Measurements from ENCODE around the gene BTD.

The BTD gene, protein sequence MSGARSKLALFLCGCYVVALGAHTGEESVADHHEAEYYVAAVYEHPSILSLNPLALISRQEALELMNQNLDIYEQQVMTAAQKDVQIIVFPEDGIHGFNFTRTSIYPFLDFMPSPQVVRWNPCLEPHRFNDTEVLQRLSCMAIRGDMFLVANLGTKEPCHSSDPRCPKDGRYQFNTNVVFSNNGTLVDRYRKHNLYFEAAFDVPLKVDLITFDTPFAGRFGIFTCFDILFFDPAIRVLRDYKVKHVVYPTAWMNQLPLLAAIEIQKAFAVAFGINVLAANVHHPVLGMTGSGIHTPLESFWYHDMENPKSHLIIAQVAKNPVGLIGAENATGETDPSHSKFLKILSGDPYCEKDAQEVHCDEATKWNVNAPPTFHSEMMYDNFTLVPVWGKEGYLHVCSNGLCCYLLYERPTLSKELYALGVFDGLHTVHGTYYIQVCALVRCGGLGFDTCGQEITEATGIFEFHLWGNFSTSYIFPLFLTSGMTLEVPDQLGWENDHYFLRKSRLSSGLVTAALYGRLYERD

DNA sequence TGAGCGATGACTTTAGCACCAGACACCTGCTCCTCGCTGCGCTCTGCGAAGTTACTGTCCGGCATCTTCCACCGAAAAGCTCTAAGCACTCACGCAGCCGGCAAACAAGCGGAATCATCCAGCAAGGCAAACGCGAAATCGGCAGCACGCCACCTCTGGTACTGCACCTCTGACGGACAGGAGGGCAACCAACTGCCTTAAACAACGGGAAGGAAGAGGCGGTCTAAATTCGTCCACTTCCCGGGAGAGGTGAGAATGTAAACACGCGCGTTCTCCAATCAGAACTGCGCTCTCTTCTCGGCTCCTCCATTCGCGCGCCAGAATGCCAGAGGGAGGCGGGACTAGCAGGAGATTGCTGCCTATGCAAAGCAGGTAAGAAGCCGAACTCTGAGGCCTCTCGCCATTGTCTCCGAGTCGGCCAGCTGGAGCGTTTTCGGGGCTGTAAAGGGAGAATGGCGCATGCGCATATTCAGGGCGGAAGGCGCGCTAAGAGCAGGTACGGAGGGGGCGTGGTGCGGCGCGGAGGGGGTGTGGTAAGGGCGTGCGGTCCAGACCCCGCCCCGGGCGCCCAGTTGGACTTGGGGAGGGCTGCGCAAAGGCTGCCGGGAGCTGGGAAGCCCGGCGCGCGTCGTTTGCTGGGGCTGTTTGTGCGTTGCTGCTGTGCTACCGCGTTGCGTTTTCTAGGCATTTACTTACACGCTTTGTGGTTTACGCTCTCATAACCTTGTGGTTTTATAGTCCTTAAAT is at the start of gene BTD, which contains the start of gene HACL1:
TSS of gene BTD (plus strand) at position 347 of the 747 bp plus-strand sequence. CDS start 33,695 bp downstream, outside the sequence.
TSS of gene HACL1 (minus strand) at position 171 of the 747 bp plus-strand sequence. CDS start at position 65, 106 bp downstream.
- in situ Hi-C loops (cut with HindIII; ENCODE audit: low sequenced_read_pairs), result no loop called here

DNA sequence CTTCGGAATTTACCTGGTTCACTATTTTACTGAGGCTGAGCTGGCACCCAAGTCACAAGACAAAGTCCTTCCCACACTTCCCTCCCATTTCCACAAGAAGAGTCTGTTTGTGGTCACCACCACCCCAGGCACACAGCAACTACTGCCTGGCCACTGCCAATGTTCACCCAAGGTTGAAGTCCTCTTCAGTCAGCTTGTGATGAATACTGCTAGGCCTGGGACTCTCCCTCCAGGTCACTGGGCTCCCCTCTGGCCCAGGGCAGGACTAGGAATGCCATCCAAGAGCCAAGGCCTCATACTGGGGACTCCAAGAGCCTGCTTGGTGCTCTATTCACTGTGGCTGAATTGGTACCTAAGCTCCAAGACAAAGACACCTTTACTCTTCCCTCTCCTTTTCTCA is 49.6 kb upstream of the BTD start:
- in situ Hi-C loops (cut with HindIII; ENCODE audit: low sequenced_read_pairs), result no loop called here

DNA sequence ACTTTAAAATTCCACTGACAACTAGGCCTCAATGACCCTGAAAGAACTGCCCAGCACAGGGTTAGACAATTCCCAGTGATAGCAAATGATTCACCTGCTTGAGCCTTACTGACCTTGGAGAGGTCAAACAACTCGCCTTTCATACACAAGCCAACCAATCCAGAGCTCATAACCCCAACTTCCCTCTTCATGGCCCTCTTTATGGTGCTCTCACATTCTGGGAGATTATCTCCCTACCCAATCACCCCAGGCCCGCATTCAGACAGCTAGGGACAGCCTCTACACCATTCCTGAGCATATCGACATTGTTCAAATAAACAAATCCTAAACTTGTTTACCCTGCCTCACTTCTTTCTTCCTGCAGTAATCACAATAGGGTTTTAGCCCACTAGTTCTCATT is 47.8 kb upstream of the BTD start:
- in situ Hi-C loops (cut with HindIII; ENCODE audit: low sequenced_read_pairs), result no loop called here

DNA sequence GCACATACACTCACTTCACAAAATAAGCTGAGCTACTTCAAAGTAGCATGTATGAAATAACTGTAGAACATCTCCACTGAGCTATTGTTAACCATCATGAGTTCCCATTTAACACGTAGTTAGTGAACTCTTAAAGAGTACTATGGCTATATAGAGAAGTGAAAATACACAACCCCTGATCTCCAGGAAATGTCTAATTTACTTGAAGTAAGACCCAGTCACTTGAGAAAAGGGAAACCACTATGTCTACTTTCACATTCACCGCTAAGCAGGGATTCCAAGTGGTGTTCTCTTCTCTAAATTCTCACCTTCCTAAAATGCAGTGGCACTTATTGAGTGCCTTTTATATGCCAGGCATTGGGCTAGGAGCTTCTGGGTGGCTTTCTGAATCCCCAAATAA is 45.0 kb upstream of the BTD start:
- in situ Hi-C loops (cut with HindIII; ENCODE audit: low sequenced_read_pairs), result no loop called here

DNA sequence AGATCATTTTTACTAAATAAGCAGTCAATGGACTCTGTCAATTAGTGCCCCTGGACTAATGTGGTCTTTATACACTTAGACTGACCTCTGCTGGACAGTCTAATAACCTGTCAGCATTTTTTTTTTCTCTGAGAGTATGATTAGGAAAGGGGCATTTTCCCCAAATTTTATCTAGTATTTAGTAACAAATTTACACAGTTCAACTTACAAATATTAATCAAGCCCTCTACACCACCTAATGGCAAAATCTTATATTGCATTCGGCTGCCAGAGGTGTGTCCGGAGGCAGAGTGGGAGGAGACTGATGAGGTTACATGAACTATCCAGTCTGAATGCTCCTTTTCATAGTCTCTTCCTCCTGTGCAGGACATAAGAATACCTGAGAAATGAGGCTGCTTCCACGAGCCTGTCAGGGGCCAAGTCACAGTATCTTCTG is 44.0 kb upstream of the BTD start:
- in situ Hi-C loops (cut with HindIII; ENCODE audit: low sequenced_read_pairs), result no loop called here

DNA sequence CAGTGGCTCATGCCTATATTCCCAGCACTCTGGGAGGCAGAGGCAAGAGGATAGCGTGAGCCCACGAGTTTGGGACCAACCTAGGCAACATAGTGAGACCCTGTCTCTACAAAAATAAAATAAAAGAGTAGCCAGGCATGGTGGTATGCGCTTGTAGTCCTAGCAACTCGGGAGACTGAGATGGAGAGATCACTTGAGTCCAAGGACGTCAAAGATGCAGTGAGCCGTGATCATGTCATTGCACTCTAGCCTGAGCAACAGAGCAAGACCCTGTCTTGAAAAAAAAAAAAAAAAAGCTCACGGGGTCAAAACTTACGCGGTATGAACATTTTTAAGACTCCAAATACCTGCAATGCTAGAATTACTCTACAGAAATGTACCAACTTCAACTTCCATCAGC is 43.0 kb upstream of the BTD start:
- in situ Hi-C loops (cut with HindIII; ENCODE audit: low sequenced_read_pairs), result no loop called here

DNA sequence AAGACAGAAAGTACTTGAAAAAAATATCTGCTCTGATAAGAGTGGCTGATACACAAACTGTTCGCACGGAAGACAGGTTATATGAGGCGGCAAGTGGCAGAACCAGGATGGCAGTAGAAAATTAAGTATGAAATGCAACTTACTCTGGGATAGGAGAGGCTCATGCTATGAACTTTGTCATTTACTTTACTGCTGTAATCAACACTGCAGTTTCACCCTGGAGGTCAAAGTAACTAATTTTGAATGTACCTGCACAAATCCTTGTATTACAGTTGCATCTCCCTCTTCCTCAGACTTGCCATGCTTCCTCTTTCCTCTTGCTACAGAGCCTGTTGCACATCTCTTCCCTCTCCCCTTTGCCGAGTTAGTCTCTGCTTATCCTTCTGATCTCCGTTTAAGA is 39.0 kb upstream of the BTD start:
- in situ Hi-C loops (cut with HindIII; ENCODE audit: low sequenced_read_pairs), result no loop called here

DNA sequence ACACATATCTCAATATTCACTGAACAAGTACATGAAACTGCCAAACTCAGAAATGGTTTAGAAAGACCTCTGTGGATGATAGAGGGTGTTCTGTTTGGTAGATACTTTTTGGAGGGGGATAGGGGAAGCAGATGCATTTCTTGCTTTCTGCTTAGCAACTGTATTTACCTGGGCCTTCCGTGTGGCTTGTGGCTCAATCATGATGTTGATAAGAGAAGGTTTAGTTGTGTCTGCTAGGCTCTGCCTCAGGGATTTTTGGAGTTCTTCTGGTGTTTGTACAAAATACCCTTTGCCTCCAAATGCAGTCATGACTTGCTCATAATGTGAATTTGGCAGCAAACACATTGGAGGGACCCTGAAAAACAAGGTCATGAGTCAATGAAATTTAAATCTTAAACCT is 38.4 kb upstream of the BTD start:
- in situ Hi-C loops (cut with HindIII; ENCODE audit: low sequenced_read_pairs), result no loop called here

DNA sequence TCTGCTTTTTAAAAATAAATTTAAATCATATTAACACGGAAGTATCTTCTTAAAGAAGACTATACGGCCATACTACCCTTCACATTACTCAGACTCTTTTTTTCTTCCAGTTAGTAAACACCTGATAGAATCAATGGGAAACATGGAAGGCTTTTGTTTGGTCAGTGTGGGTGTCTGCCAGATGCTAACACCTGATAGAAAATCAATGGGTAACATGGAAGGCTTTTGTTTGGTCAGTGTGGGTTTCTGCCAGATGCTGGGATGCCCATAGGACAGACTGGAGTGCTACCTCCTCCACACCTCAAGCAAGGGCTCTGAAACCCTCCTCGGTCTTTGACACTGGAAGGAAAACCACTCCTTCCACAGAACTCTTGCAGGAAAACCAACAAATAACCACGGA is 29.4 kb upstream of the BTD start:
- in situ Hi-C loops (cut with HindIII; ENCODE audit: low sequenced_read_pairs), result no loop called here

DNA sequence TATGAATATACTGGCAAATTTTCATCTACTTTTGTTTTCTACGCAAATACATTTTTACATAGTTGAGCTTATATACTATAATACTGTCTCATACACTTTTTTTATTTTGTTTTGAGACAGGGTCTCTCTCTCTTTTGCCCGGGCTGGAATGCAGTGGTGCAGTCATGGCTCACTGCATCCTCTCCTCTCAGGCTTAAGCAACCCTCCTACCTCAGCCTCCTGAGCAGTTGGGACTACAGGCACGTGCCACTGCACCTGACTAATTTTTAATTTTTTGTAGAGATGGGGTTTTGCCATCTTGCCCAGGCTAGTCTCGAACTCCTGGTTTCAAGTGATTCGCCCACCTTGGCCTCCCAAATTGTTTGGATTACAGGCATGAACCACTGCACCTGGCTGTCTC is 26.1 kb upstream of the BTD start:
- in situ Hi-C loops (cut with HindIII; ENCODE audit: low sequenced_read_pairs), result no loop called here

DNA sequence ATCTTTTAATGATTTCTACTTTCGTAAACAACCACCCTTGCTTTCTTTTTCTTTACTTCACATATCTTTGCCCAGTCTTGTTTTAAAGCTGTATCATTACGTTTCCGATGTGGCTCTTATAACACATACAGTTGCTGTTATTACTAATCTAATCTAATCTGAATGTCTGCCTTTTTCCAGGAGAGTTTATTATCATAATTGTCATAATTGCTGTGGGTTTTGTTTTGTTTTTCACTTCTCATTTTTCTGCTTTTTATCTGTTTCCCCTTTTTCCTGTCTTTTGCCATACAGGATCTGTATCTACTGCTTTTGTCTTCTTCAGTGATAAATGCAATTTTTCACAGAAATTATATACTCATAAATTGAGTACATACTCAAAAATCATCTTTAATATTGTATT is 25.1 kb upstream of the BTD start:
- in situ Hi-C loops (cut with HindIII; ENCODE audit: low sequenced_read_pairs), result no loop called here

DNA sequence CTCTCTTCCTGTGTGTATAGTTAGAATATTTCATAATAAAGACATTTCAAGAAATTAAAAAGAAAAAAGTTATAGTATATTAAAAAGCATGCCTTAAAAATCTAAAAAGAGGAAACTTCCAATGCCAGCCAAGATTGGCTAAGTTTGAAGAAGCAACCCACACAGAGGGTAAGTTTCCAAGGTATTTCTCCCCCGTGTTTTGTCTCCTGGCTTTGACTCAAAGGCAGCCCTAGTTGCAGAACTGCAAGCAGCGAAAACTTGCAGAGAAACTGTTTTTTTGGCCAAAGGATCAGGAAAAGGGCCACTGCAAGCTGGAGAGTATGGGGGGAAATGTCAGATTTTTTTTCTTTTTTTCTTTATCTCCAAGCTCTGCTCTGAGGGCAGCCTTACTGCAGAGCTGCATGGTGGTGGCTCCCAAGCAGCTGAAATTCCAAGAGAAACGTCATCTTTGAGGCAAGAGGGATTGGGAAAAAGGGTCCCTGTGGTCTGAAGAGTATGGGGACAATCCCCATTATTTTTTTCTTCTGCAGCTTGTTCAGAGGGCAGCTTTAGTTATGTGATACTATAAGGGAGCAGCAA is 23.2 kb upstream of the BTD start:
- in situ Hi-C loops (cut with HindIII; ENCODE audit: low sequenced_read_pairs), result no loop called here

DNA sequence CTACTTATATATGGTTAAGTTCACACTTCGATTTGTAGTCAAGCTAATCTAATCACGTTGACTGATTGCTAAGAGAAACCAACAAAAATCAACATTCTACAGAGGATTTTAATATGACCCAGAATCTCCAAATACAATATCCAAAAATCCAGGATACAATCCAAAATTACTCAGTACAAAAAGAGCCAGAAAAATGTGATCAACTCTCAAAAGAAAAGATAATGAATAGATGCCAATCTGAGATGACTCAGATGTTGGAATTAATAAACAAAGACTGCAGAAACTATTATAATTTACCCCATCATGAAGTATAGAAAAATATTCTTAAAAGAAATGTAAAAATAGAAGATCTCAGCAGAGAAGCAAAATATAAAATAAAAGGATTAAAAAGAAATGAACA is 22.5 kb upstream of the BTD start:
- in situ Hi-C loops (cut with HindIII; ENCODE audit: low sequenced_read_pairs), result no loop called here

DNA sequence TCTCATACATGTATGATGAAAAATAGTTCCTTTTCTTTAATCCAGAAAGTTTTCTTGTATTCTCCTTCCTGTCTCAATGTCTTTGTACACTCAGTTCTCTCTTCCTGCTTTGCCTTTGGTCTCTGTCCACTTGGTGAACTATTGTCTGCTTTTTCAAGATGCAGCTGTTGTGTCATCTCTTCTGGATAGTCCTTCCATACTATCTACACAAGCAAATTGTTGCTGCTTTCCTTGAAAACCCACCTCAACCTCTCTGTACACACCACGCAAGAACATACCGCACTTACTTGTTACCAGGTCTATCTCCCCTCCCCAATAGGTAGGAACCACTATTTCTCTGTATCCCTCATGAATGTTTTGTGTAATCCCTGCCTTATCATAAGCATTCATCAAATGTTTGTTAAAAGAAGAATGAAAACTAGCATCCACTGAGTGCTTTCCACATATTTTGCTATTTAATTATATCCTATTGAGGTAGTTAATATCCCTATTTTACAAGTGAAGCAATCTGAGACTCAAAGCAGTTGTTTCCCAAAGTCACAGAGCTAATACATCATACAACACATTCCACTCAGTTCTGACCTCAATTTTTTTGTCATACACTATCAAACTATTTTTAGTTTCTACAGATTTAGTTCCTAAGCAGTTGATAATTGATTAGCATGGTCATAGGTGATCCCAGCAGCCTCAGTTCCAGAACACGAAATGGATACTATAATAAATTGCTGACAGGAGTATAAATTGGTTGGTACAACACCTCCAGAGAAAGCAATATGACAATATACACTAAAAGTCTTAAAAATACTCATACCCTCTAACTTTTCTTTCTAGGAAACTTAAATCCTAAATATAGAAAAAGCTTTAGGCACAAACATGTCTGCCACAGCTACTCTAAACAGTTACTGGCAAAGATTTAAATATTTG is 19.8 kb upstream of the BTD start:
- in situ Hi-C loops (cut with HindIII; ENCODE audit: low sequenced_read_pairs), result no loop called here

DNA sequence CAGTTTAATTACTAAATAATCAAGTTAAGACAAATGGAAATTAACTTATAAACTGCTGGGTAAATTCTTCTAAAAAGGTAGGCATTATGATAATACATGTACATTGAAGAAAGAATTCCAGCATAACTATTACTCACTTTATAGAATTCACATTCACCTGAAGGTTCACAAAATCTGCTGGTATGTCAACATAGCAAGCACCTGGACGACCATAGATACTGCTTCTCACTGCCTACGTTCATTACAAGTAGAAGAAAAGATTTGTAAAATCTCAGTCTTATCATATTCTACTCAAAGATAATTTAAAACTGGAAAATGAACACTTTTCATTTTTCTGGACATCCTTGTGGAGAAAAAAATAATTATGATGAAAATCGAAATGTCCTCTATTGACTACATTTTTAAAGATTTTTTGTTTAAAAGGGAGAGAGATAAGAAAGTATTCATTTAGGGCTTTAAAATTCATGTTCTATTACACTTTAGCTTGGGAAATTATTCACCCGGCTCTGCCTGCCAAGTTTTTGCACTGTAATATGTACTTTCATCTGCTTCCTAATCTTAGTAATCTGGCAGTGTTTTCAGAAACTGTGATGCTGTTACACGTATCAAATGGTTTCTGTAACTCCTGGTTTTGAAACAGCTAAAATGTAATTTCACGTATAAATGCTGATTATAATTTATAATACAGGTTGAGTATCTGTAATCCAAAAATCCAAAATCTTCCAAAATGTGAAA is 16.3 kb upstream of the BTD start:
- in situ Hi-C loops (cut with HindIII; ENCODE audit: low sequenced_read_pairs), result no loop called here

DNA sequence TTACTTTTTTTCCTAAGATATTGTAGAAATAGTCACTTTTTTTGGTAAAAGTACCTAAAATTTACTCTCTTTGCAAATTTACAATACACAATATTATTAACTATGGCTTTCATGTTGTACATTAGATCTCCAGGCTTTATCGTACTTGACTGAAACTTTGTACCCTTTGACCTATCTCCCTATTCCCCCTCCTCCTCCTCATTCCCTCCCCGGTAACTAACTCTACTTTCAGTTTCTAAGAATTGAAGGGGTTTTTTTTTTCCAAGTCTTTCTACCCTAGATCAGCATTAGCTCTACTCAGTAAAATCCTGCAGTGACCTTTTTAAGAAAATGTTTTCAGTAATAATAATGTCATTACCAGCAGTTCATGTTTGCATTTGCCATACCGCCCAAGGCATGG is 10.3 kb upstream of the BTD start:
- in situ Hi-C loops (cut with HindIII; ENCODE audit: low sequenced_read_pairs), result no loop called here

DNA sequence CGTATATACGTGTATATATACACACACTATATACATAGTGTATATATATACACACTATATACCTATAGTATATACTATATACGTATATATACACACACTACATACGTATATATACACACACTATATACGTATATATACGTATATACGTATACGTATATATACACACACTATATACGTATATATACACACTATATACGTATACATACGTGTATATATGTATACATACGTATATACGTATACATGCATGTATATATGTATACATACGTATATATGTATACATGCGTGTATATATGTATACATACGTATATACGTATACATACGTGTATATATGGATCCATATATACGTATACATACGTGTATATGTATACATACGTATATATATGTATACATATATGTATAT is 9.6 kb upstream of the BTD start:
- in situ Hi-C loops (cut with HindIII; ENCODE audit: low sequenced_read_pairs), result no loop called here

DNA sequence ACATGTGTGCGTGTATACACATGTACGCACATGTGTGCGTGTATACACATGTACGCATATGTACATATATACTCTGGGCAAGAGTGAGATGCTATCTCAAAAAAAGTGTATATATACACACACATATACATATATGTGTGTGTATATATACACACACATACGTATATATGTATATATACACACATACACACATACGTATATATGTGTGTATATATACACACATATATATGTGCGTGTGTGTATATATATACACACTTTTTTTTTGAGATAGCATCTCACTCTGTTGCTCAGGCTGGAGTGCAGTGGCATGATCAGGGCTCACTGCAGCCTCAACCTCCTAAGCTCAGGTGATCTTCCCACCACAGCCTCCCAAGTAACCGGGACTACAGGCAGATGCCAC is 8.6 kb upstream of the BTD start:
- in situ Hi-C loops (cut with HindIII; ENCODE audit: low sequenced_read_pairs), result no loop called here

DNA sequence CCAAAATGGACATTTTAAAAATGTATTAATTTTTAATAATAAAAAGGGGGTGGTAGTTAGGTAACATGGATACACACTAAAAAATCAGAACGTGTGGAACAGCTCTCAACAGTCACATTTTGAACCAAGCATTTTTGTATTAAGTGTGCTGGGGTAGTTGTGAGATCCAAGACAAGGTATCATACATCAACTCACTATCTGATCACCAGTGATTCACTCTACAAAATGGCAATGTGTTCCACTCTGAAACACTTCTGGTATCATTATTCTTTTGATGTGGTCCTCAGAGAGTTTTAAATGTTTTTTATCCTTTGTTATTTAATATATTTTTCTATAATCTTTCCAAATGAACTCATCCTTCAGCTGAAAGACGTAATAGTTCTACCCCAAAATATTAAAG is 5.6 kb upstream of the BTD start:
- in situ Hi-C loops (cut with HindIII; ENCODE audit: low sequenced_read_pairs), result no loop called here

DNA sequence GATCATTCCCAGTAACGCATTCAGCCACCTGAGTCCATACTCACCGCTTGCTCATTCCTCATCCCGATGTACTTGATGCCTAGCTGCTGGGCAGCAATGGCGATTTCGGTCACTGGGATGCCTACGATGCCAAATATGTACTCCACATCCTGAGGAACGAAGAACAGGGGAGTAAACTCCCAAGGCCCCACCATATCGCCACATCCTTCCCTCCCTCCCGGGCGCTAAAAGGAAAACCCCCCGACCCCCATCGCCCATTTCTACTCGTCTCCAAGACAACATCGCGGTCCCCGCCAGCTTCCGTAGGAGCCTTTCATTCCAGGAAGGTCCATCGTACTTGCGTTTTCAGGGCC is 523 bp upstream of the BTD start:
- in situ Hi-C loops (cut with HindIII; ENCODE audit: low sequenced_read_pairs), result no loop called here
